Mucosa of rectum (tissue), 2 donors: Measurements from ENCODE around the gene OPRM1.

Experiments used
- H3K27ac ChIP-seq, 2 donors: one replicate each; pipeline ENCODE4 v1.7.0; 2013; ENCODE audit warnings: inconsistent platforms in 2 of 2, low read depth in 2 of 2, low read length in 2 of 2
- H3K27me3 ChIP-seq, 2 donors: one replicate each; pipeline ENCODE4 v1.7.0; 2013; ENCODE audit warnings: low read length in 2 of 2; ENCODE audit not compliant: control insufficient read depth in 2 of 2, insufficient read depth in 2 of 2
- H3K36me3 ChIP-seq, 2 donors: one replicate each; pipeline ENCODE4 v1.7.0; 2013; ENCODE audit warnings: low read length in 2 of 2; ENCODE audit not compliant: control insufficient read depth in 2 of 2, insufficient read depth in 2 of 2
- H3K4me1 ChIP-seq, 2 donors: one replicate each; pipeline ENCODE4 v1.7.0; 2013; ENCODE audit warnings: low read length in 2 of 2, mild to moderate bottlenecking in 1 of 2; ENCODE audit not compliant: control insufficient read depth in 2 of 2, insufficient read depth in 2 of 2
- H3K4me3 ChIP-seq, 2 donors: one replicate each; pipeline ENCODE4 v1.7.0; 2013; ENCODE audit warnings: low read length in 2 of 2
- H3K9ac ChIP-seq, 2 donors: one replicate each; pipeline ENCODE4 v1.7.0; 2013; ENCODE audit warnings: low read length in 2 of 2, low read depth in 1 of 2, mild to moderate bottlenecking in 1 of 2
- H3K9me3 ChIP-seq, 2 donors: one replicate each; pipeline ENCODE4 v1.7.0; 2013; ENCODE audit warnings: low read length in 2 of 2; ENCODE audit not compliant: control insufficient read depth in 2 of 2
- donor health status: healthy.
- donor health status: Normal muscosa, but diverticular disease.

OPRM1 gene

GRCh38 chr6:154242617-154243357 lies 203.7 kb downstream of the OPRM1 start:
- no peaks in the 10 kb centered on the region for H3K27me3 ChIP-seq
- no peak overlapping the region for H3K27ac ChIP-seq
- no peaks in the 10 kb centered on the region for H3K9me3 ChIP-seq
- no peaks in the 10 kb centered on the region for H3K36me3 ChIP-seq
- H3K4me3 ChIP-seq, result no peak overlapping the region
- no peak overlapping the region for H3K9ac ChIP-seq
- H3K4me1 ChIP-seq, result no peaks in the 10 kb centered on the region

- Histone ChIP-seq H3K36me3 (no peaks in the 10 kb centered on the region), H3K4me3 (no peak overlapping the region), H3K27ac (no peak overlapping the region), H3K9me3 (no peaks in the 10 kb centered on the region), H3K4me1 (no peaks in the 10 kb centered on the region), H3K27me3 (no peaks in the 10 kb centered on the region), H3K9ac (no peak overlapping the region)
Observed at GRCh38 chr6:154243793-154244750, 205.0 kb downstream of the OPRM1 start.

GRCh38 chr6:154245506-154245905 lies 206.5 kb downstream of the OPRM1 start:
- Histone ChIP-seq H3K27ac (no peak overlapping the region), H3K4me1 (peaks cover 0 to 2% of the 10 kb centered on the region in 2 donors), H3K9me3 (no peaks in the 10 kb centered on the region), H3K4me3 (peak overlapping the region in 1 of 2 donors; percentile 34), H3K27me3 (no peaks in the 10 kb centered on the region), H3K9ac (no peak overlapping the region), H3K36me3 (no peaks in the 10 kb centered on the region)

GRCh38 chr6:154246723-154247118 lies 207.7 kb downstream of the OPRM1 start:
- H3K27me3 ChIP-seq, result no peaks in the 10 kb centered on the region
- H3K4me1 ChIP-seq, result peaks cover 0 to 2% of the 10 kb centered on the region in 2 donors
- no peaks in the 10 kb centered on the region for H3K9me3 ChIP-seq
- peak overlapping the region; percentile 38 to 56 for H3K4me3 ChIP-seq
- H3K36me3 ChIP-seq, result no peaks in the 10 kb centered on the region
- no peak overlapping the region for H3K9ac ChIP-seq
- no peak overlapping the region for H3K27ac ChIP-seq

GRCh38 chr6:154247119-154247861 lies 208.2 kb downstream of the OPRM1 start:
- H3K4me1 ChIP-seq, result peaks cover 0 to 2% of the 10 kb centered on the region in 2 donors
- no peaks in the 10 kb centered on the region for H3K27me3 ChIP-seq
- no peaks in the 10 kb centered on the region for H3K36me3 ChIP-seq
- H3K9ac ChIP-seq, result no peak overlapping the region
- peak overlapping the region; percentile 38 to 56 for H3K4me3 ChIP-seq
- H3K27ac ChIP-seq, result peak overlapping the region in 1 of 2 donors; percentile 7
- H3K9me3 ChIP-seq, result no peaks in the 10 kb centered on the region

GRCh38 chr6:154249499-154250298 lies 210.7 kb downstream of the OPRM1 start:
- Histone ChIP-seq H3K9me3 (no peaks in the 10 kb centered on the region), H3K4me1 (peaks cover 0 to 2% of the 10 kb centered on the region in 2 donors), H3K36me3 (no peaks in the 10 kb centered on the region), H3K27ac (peak overlapping the region; percentile 44 to 77), H3K27me3 (no peaks in the 10 kb centered on the region), H3K4me3 (no peak overlapping the region), H3K9ac (peak overlapping the region in 1 of 2 donors; percentile 29)

GRCh38 chr6:154251116-154251515 lies 212.1 kb downstream of the OPRM1 start:
- Histone ChIP-seq H3K4me1 (peaks cover 0 to 2% of the 10 kb centered on the region in 2 donors), H3K9ac (no peak overlapping the region), H3K27ac (no peak overlapping the region), H3K27me3 (no peaks in the 10 kb centered on the region), H3K36me3 (no peaks in the 10 kb centered on the region), H3K4me3 (no peak overlapping the region), H3K9me3 (no peaks in the 10 kb centered on the region)

GRCh38 chr6:154252678-154253077 lies 213.6 kb downstream of the OPRM1 start:
- H3K9me3 ChIP-seq, result no peaks in the 10 kb centered on the region
- H3K27ac ChIP-seq, result no peak overlapping the region
- H3K4me1 ChIP-seq, result peaks cover 0 to 2% of the 10 kb centered on the region in 2 donors
- no peak overlapping the region for H3K9ac ChIP-seq
- no peaks in the 10 kb centered on the region for H3K36me3 ChIP-seq
- no peak overlapping the region for H3K4me3 ChIP-seq
- H3K27me3 ChIP-seq, result no peaks in the 10 kb centered on the region

- H3K27ac ChIP-seq, result no peak overlapping the region
- no peak overlapping the region for H3K9ac ChIP-seq
- no peak overlapping the region for H3K4me3 ChIP-seq
- H3K4me1 ChIP-seq, result peaks cover 0 to 4% of the 10 kb centered on the region in 2 donors
- no peaks in the 10 kb centered on the region for H3K9me3 ChIP-seq
- no peaks in the 10 kb centered on the region for H3K27me3 ChIP-seq
- no peaks in the 10 kb centered on the region for H3K36me3 ChIP-seq
Observed at GRCh38 chr6:154257067-154257466, 218.0 kb downstream of the OPRM1 start.
